Activated CD4-positive, alpha-beta T cell treated with anti-CD3 and anti-CD28 coated beads, Interleukin-2, Interleukin-4, amounts not matched to agents 100 ng/mL and 50 ng/mL, durations not matched to agents 16 hours and 8 hours (primary cell): ENCODE results near the gene EFNA2.
"Not testable (repeated sequence)": the region's sequence is repeated elsewhere in the genome, so short reads cannot be mapped to it uniquely, and the experiment has no call there.

Experiments
- DNase-seq: peaks from one replicate; pipeline ENCODE4 v3.0.0-alpha.2; 2020; ENCODE audit warnings: low spot score

The EFNA2 gene

DNA sequence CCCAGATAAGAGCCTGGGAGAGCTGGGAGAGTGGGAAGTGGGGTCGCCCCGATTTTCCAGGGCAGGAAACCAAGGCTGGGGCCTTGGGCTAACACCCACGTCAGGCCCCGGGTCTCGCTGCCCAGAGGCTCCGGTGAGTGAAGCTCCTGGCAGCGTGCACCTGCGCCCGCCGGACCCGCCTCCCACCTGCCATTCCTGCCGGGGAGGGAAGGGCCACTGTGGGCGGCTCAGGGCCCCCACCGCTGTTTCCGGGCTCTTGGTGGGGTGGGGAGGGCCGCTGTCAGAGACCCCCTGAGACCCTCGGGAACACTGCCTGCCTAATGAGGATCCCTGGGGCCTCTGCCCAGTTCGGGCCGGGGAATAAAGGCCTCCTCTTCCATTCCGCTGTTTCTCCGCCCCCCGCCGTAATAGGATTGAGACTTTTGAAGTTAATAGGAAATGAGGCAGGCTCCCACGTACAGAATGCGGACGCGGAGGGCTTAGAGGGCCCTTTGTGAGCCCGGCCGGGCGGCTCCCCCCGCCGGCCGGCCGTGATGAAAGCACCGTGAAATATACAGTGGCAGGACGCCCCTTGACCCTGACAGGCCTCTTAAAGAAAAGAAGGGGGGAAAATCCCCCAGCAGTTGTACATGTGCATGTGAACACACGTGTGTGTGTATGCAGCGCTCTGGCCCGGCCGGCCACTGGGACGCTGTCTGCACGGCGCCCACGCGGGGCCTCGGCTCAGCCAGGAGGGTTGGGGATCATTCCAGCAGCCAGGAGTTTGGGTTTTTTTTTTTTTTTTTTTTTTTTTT is 33.2 kb downstream of the EFNA2 start:
- DNase-seq = no peak

- not testable (repeated sequence) for DNase-seq
These were observed 34.6 kb downstream of the EFNA2 start for GRCh38 chr19:1320282-1320650.

GRCh38 chr19:1321539-1321938 is 35.9 kb downstream of the EFNA2 start:
- DNase-seq = no peak

- no peak for DNase-seq
These were observed 36.7 kb downstream of the EFNA2 start for GRCh38 chr19:1322198-1322981.

DNA sequence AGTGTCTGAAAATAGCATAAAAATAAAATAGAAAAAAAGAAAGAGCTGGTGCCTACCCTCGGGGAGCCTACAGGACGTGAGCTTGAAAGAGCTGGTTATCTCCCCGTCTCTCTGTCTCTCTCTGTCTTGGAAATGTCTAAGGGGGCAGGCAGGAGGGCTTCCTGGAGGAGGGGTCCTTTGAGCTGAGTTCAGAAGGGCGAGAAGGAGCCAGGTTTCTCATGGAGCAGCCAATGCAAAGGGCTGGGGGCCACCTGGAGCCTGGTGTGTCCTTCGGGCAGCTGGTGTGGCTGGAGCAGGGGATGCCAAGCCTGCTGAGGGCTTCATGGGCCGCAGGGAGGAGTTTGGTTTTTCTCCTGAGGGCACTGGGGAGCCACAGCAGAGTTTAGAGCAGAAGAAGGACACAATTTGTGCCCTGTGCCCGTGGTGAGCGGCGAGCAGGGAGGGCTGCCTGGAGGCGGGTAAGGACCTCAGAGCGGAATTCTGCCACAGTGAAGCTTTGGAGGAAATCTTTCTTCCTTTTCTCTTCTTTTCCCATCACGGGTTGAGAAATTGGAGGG is 38.7 kb downstream of the EFNA2 start:
- no peak for DNase-seq

GRCh38 chr19:1324806-1325567 is 39.3 kb downstream of the EFNA2 start:
- DNase-seq = no peak

DNA sequence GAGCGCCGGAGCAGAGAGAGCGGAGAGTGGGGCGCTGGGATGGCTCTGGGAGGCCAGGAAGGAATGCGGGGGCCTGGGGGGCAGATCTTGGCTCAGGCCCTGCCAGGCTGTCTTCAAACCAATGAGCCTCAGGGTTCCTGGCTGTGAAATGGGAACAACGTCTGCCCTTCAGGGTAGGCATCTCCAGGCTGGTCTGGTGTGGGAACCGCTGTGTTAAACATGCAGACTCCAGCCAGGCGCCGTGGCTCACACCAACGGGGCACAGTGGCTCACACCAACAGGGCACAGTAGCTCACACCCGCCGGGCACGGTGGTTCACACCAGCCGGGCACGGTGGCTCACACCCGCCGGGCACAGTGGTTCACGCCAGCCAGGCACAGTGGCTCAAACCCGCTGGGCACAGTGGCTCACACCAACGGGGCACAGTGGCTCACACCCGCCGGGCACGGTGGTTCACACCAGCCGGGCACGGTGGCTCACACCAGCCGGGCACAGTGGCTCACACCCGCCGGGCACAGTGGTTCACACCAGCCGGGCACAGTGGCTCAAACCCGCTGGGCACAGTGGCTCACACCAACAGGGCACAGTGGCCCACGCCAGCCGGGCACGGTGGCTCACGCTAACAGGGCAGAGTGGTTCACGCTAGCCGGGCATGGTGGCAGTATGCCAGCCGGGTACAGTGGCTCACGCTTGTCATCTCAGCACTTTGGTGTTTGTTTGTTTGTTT is 40.1 kb downstream of the EFNA2 start:
- DNase-seq = no peak

DNA sequence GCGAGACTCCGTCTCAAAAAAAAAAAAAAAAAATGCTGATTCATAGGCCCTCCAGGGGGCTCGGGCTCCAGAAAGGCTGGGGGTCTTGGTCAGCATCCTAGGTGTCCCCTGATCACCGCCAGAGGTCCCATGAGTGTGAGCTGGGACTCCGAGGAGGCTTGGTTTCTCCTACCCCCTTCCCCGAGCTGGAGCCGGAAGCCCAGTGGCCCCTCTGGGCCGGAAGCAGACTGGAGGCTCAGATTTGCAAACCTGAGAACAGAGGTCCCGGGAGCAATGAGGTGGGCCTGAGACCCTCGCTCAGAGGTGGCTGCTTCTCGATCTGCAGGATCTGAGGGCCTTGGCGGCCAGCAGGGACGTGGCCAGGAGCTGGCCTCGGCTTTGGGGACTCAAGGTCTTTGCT is 41.5 kb downstream of the EFNA2 start:
- no peak for DNase-seq

GRCh38 chr19:1332208-1332607 is 46.5 kb downstream of the EFNA2 start:
- DNase-seq = not testable (repeated sequence)

- no peak for DNase-seq
These were observed 50.5 kb downstream of the EFNA2 start for GRCh38 chr19:1336079-1336684.

- no peak for DNase-seq
These were observed 55.2 kb downstream of the EFNA2 start for GRCh38 chr19:1340681-1341469.

- DNase-seq = no peak
These were observed 57.4 kb downstream of the EFNA2 start for GRCh38 chr19:1343041-1343440.

- DNase-seq = no peak
These were observed 63.5 kb downstream of the EFNA2 start for GRCh38 chr19:1349211-1349610.

DNA sequence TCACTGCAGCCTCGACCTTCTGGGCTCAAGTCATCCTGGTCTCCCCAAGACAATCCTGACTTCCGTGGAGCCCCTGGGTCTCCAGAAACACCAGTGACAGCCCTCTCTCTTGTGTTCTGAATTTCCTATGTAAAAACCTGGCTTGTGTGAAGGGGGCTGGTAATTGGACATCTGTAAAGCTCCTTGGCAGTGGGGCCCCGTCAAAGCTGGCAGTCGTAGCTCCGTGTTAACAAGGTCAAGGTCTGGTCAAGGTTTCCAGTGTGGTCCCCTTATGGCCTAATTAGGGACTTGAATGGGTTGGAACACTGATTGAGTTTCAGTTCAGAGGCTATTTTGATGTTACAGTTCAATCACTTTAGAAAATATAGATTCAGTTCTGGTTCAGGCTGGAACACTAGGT is 65.2 kb downstream of the EFNA2 start:
- DNase-seq = no peak
